Raji (cell line): Measurements from ENCODE around the gene NOTCH4.

Experiments used
- POLR2A ChIP-seq: IDR thresholded peaks from 2 replicates; pipeline ENCODE4 v1.6.1; 2011; ENCODE audit warnings: low read depth, low read length, control low read depth; ENCODE audit not compliant: insufficient read depth

Gene NOTCH4

DNA sequence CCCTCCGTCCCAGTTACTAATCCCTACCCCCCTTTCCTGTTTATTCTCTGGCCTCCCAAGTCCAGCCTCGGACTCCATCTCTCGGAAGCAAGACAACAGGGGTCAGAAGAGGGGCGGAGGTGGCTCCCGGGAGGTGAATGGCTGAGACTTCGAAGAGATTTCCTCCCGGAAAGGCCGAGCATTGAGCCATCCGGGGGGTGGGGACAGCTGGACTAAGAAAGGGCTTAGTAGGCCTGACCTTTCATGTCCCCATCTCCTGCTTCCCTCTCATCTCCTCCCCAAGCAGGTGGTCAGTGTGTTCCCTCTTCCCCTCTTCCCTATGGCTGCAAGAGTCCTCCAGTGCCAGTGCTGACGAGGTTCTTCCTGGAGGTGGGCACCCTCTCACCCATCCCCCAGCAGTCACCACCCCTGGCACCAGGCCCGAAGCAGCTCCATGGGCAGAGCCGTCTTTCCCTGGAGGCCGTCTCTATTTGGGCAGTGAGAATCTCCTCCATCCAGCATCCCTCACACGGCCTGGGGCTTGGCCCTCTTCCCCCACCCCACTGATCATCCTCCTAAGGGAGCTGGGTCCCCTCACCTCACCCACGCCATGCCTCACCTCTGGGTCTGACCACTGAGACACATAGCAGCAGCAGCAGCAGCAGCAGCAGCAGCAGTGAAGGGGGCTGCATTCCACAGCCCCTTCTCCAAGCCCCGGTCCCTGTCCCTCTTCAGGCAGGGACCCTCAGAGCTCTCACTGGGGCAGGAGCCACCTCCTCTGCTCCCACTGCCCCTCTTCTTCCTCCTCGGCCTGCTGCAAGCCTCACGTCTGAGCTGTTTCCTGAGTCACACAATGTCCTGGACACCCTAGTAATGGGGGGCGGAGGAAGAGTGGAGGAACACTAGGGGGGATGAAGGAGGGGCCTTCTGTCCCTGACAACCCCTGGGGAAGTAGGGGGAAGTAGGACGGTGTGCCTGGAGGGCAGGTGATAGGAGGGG is at the start of gene NOTCH4:
TSS of gene NOTCH4 (minus strand) at position 810 of the 978 bp plus-strand sequence. CDS start at position 671, 139 bp downstream.
- no peak for TF ChIP-seq POLR2A

- no peak for TF ChIP-seq POLR2A
These were observed 47.6 kb upstream of the NOTCH4 start for GRCh38 chr6:32271429-32271828.

DNA sequence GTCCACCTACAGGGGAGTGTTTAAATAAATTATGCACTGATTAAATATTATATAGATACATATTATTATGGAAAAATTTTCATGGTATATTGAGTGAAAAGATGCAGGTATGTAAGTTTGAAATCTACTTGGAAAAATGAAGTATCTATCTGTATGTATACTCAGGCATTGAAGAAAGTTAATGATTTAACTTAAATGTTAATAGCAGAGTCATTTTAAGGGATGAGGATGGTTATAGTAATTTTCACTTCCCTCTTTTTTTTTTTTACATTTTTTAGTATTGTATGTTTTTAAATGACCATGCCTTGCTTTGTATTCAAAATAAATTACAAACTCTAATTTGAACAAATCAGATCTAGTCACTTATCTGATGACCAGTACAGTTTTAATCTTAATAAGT is 43.2 kb upstream of the NOTCH4 start:
- TF ChIP-seq POLR2A: no peak

GRCh38 chr6:32255199-32256153 is 31.6 kb upstream of the NOTCH4 start:
- no peak for TF ChIP-seq POLR2A

DNA sequence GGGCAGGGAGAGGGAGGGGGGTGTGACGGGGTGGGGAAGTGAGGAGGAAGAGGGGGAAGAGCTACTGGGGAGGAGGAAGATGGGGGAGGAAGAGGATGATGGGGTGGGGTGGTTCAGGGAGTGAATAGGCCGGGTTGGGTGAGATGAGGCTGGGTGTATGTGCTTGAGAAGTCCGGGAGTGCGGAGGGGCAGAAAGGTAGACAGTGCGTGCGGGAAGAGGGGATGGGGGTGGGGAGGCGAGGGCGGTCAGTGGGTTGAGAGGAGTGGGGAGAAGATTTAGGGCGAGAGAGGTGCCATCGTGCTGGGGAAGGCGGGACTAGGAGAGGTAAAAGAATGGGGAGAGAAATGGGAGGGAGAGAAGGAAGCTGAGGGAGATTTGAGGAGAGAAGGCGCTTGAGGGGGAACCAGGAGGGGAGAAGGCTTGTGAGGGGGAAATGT is 30.9 kb upstream of the NOTCH4 start:
- TF ChIP-seq POLR2A: no peak

GRCh38 chr6:32252331-32253009 is 28.6 kb upstream of the NOTCH4 start:
- TF ChIP-seq POLR2A: no peak

DNA sequence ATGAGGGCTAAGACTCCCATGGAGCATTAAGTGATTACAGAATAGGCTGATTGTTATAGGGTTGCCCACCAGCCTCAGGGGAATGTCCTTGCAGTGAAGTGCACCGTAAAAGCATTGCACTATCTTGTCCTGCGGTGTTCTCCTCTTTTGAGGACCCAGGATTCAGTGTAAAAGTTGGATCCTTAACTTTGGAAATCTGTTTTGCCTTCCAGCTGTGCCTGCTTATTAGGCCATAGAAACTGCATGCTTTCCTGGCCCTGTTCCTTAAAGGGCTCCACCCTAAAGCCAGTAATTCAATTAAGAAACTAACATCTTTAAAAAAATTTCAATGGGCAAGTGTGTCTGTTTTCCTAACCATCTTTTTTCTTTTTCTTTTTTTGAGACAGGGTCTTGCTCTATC is 25.4 kb upstream of the NOTCH4 start:
- TF ChIP-seq POLR2A: no peak

GRCh38 chr6:32247401-32247800 is 23.5 kb upstream of the NOTCH4 start:
- TF ChIP-seq POLR2A: no peak

DNA sequence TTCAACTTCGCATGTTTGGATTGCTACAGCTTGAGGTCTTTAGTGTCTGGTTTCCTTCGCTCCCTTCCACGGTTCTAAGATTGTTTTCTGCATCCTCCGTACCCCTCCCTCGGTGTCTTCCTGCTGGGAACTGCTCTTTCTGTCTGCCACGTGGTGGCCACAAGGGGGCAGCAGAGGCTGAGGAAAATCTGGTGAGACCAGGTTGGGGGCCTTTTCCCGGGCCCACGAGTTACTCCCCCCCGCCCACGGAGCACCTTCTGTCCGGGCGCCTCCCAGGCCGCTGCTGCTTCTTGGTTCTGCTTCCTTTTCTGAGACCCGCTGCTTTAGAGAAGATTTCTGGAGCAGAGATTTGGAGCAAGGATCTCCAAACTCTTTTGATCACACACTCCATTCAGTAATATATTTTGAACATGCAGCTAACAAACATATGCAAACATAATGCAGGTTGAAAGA is 21.1 kb upstream of the NOTCH4 start:
- no peak for TF ChIP-seq POLR2A

DNA sequence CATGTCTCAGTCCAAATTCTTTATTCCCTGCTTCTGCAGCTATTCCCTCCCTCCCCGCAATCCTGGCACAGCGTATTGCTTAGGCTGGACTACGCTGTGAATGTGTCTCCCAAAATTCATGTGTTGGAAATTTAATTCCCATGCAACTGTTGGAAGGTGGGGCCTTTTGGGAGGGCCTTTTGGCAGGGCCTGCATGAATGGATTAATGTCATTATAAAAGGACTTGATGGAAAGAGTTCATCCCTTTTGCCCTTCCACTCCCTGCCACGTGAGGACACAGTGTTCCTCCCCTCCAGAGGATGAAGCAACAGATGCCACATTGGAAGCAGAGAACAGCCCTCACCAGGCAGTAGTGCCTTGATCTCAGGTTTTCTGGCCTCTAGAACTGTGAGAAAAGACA is 20.4 kb upstream of the NOTCH4 start:
- TF ChIP-seq POLR2A: no peak

DNA sequence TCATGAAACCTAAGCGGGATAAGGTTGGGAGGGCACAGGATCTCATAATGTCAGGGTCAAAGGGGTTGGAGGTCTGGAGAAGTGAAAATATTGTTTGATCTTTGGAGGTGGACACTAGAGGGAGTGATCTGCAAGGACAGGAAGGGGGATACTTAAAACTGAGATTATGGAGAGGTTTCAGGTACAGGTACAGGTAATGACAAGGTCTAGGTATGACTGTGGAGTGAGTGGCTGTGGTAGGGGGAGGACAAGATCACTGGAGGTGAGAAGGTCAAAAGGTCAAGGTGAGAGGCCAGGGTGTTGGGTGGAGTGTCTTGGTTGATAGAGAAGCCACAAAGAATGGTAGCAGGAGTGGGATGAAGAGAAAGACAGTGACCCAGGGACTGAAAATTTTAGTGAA is 16.8 kb upstream of the NOTCH4 start:
- TF ChIP-seq POLR2A: no peak

DNA sequence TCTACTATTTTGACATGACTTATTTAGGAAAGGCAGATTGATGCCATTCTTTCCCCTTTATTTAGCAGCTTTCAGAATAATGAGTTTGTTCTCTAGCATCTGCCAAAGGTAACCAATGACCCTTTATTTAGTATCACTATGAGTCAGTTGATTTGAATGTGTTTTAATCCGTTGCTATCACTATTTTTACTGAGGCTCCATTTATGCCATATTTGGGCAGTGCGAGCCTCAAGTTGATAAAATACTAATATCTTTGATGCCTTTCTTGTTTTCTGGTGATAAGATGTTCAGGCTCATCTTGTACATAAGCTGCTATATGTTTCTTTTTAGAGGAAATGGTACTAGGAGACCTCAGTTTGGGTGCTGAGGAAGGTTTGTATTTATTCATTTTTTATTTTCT is 15.6 kb upstream of the NOTCH4 start:
- TF ChIP-seq POLR2A: no peak

- no peak for TF ChIP-seq POLR2A
These were observed 11.1 kb upstream of the NOTCH4 start for GRCh38 chr6:32234934-32235333.

DNA sequence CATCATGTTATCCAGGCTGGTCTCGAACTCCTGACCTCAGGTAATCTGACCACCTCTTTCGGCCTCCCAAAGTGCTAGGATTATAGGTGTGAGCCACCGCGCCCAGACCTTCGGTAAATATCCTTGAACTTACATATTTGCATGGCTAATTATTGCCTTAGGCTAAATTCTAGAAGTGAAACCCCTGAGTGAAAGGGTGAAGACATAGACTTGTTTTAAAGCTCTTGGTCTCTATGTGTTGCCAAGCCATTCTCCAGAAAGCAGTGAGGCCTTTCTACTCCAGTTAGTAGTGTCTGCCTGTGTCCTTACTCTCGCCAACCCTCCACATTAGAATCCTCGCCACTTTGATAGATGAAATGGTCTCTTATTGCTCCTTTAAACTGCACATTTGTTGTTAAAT is 2.6 kb upstream of the NOTCH4 start:
- no peak for TF ChIP-seq POLR2A

DNA sequence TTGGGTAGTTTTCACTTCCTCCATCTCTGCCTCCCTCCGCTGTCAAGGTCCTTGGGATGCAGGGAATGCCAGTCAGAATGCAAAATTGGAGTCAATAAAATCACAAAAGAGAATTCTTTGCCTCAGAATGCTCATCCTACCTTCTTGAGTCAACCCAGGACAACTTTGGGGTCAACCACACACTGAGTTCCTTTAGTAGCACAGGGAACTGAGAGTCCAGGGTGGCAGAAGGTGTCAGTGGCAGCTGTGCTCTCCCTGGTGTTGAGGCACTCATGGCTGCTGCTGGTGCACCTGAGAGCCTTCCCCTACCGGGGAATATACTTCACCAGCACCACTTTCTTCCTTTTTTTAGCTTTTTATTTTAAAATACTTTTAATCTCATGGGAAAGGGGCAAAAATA is 829 bp upstream of the NOTCH4 start:
- TF ChIP-seq POLR2A: no peak
